ENCODE measurements around the gene ITLN1.

GRCh38 chr1:160911441-160911840, 26.5 kb upstream of the ITLN1 start:
- no peak for TF ChIP-seq EZH2phosphoT487 (IDR thresholded peaks at IDR 0.05; ENCODE audit: low read depth, severe bottlenecking, unreplicated experiment)
- TF ChIP-seq CTCF (IDR thresholded peaks at IDR 0.05; ENCODE audit: poor library complexity), result no peak

Measured in hepatocyte (in vitro differentiated cells).